GM23338 (cell line): Measurements from ENCODE around the gene TJP2. TPM values are rescaled to one million over a fixed set of nuclear protein-coding genes. Genes with fewer than 3 reads are reported as not detected.

ENCODE experiments used
- ATAC-seq: fragments of 200-7000 bp; cut with Tn5 transposase; 3 replicates; pipeline ENCODE4 v1.9.1; 2020
- DNase-seq: peaks from one replicate; pipeline ENCODE4 v3.0.0-alpha.2; 2015; ENCODE audit warnings: low spot score
- H2AFZ ChIP-seq: fragments of 200-600 bp; sonication (generic); 2 replicates; pipeline ENCODE4 v1.8.0; 2016; ENCODE audit warnings: antibody characterized with exemption, mild to moderate bottlenecking, moderate library complexity
- H3F3A ChIP-seq: fragments of 200-600 bp; sonication (generic); replicated peaks from 2 replicates; pipeline ENCODE4 v1.8.0; 2017; ENCODE audit warnings: antibody characterized with exemption, mixed run types, low read depth
- H3K27ac ChIP-seq: fragments of 200-600 bp; sonication (generic); 2 replicates; pipeline ENCODE4 v1.6.1; 2016; ENCODE audit warnings: low read depth
- H3K27me3 ChIP-seq: fragments of 200-600 bp; sonication (generic); 2 replicates; pipeline ENCODE4 v1.8.0; 2016; ENCODE audit warnings: mild to moderate bottlenecking, mixed run types, moderate library complexity; ENCODE audit not compliant: insufficient read depth
- H3K36me3 ChIP-seq: fragments of 200-600 bp; sonication (generic); 2 replicates; pipeline ENCODE4 v1.8.0; 2016; ENCODE audit warnings: mild to moderate bottlenecking; ENCODE audit not compliant: insufficient read depth
- H3K4me1 ChIP-seq: fragments of 200-600 bp; sonication (generic); 2 replicates; pipeline ENCODE4 v1.8.0; 2016; ENCODE audit warnings: mild to moderate bottlenecking, moderate library complexity; ENCODE audit not compliant: insufficient read depth
- H3K4me2 ChIP-seq: fragments of 200-600 bp; sonication (generic); 2 replicates; pipeline ENCODE4 v1.7.1; 2017; ENCODE audit warnings: mixed run types
- H3K4me3 ChIP-seq: fragments of 200-600 bp; sonication (generic); 2 replicates; pipeline ENCODE4 v1.6.1; 2016; ENCODE audit warnings: mixed run types
- H3K79me2 ChIP-seq: fragments of 200-600 bp; sonication (generic); replicated peaks from 2 replicates; pipeline ENCODE4 v1.8.0; 2017; ENCODE audit warnings: mild to moderate bottlenecking; ENCODE audit not compliant: insufficient read depth
- H3K9me2 ChIP-seq: fragments of 200-600 bp; sonication (generic); 2 replicates; pipeline ENCODE4 v1.8.0; 2017; ENCODE audit not compliant: insufficient read depth
- H4K20me1 ChIP-seq: fragments of 200-600 bp; sonication (generic); replicated peaks from 2 replicates; pipeline ENCODE4 v1.8.0; 2017; ENCODE audit warnings: mild to moderate bottlenecking; ENCODE audit not compliant: insufficient read depth
- H3K27ac Mint-ChIP-seq: 2 replicates; pipeline ENCODE4 v1.8.0; 2020; ENCODE audit warnings: inconsistent platforms, mild to moderate bottlenecking, moderate library complexity, mixed read lengths
- H3K27me3 Mint-ChIP-seq: 3 replicates; pipeline ENCODE4 v1.8.0; 2022; ENCODE audit warnings: low read depth, mild to moderate bottlenecking, moderate library complexity, mixed read lengths, inconsistent platforms; ENCODE audit not compliant: insufficient read depth, poor library complexity
- H3K36me3 Mint-ChIP-seq: 3 replicates; pipeline ENCODE4 v1.8.0; 2021; ENCODE audit warnings: low read depth, mild to moderate bottlenecking, inconsistent platforms, moderate library complexity, mixed read lengths
- H3K4me1 Mint-ChIP-seq: 3 replicates; pipeline ENCODE4 v1.8.0; 2020; ENCODE audit warnings: mild to moderate bottlenecking, inconsistent platforms, mixed read lengths
- H3K4me3 Mint-ChIP-seq: 3 replicates; pipeline ENCODE4 v1.8.0; 2021; ENCODE audit warnings: moderate library complexity, mild to moderate bottlenecking, inconsistent platforms, mixed read lengths
- H3K9me3 Mint-ChIP-seq: 3 replicates; pipeline ENCODE4 v1.8.0; 2020; ENCODE audit warnings: moderate library complexity, mild to moderate bottlenecking, inconsistent platforms, mixed read lengths
- CREB1 ChIP-seq: fragments of 250-450 bp; sonication (Bioruptor Pico); IDR thresholded peaks from 2 replicates; pipeline ENCODE4 v1.5.0; 2020; ENCODE audit warnings: low read depth, mild to moderate bottlenecking, moderate library complexity
- EZH2 ChIP-seq: fragments of 200-600 bp; sonication (generic); IDR thresholded peaks from one replicate; pipeline ENCODE4 v1.8.0; 2017; ENCODE audit warnings: antibody characterized with exemption, mild to moderate bottlenecking, low read depth; ENCODE audit not compliant: unreplicated experiment
- EZH2phosphoT487 ChIP-seq: fragments of 200-600 bp; sonication (generic); IDR thresholded peaks from one replicate; pipeline ENCODE4 v1.8.1; 2018; ENCODE audit warnings: antibody characterized with exemption; ENCODE audit not compliant: unreplicated experiment
- JUNB ChIP-seq: IDR thresholded peaks from one replicate; pipeline ENCODE4 v1.6.1; 2016; ENCODE audit warnings: antibody characterized with exemption; ENCODE audit not compliant: unreplicated experiment
- NANOG ChIP-seq: IDR thresholded peaks from 2 replicates; pipeline ENCODE4 v1.6.1; 2016; ENCODE audit warnings: antibody characterized with exemption, borderline replicate concordance
- POLR2AphosphoS5 ChIP-seq: IDR thresholded peaks from 2 replicates; pipeline ENCODE4 v1.6.1; 2016; ENCODE audit warnings: antibody characterized with exemption, low read depth
- STAT1 ChIP-seq: IDR thresholded peaks from one replicate; pipeline ENCODE4 v1.6.1; 2016; ENCODE audit warnings: antibody characterized with exemption; ENCODE audit not compliant: unreplicated experiment
- ZNF114 ChIP-seq: fragments of 250-450 bp; sonication (Bioruptor Pico); IDR thresholded peaks from 2 replicates; pipeline ENCODE4 v1.5.0; 2020; ENCODE audit warnings: mild to moderate bottlenecking, moderate library complexity
- ZNF331 ChIP-seq: fragments of 250-450 bp; sonication (Bioruptor Pico); IDR thresholded peaks from 2 replicates; pipeline ENCODE4 v1.5.0; 2020; ENCODE audit warnings: low read depth, mild to moderate bottlenecking, moderate library complexity
- polyA plus RNA-seq: library from polyadenylated mRNA; unstranded; fragments of >200 nt; fragmentation: Nextera tagmentation; extraction: Ambion mirVana; gene quantifications from 2 replicates; pipeline ENCODE4 v1.2.1, GENCODE V29; 2016
- total RNA-seq: library from RNA; depleted of rRNA; stranded (reverse); fragments of >200 nt; shearing (Covaris generic); gene quantifications from 2 replicates; pipeline ENCODE4 v1.2.3, GENCODE V29; 2014
- TF ChIP-seq, protein P1 (sequence below), 2 experiments: fragments of 200-600 bp in 1 of 2; sonication (generic) in 1 of 2; conservative IDR thresholded peaks; 2 replicates each; pipeline versions ENCODE4 v1.5.1 to v1.6.1; 2016 to 2017; ENCODE audit warnings: antibody characterized with exemption in 2 of 2, low read depth in 2 of 2, mild to moderate bottlenecking in 2 of 2, moderate library complexity in 1 of 2
- TF ChIP-seq, protein P2 (sequence below): IDR thresholded peaks from 2 replicates; pipeline ENCODE4 v1.6.1; 2016; ENCODE audit warnings: antibody characterized with exemption
- TF ChIP-seq, protein P3 (sequence below): IDR thresholded peaks from one replicate; pipeline ENCODE4 v1.6.1; 2018; ENCODE audit warnings: antibody characterized with exemption; ENCODE audit not compliant: unreplicated experiment
- TF ChIP-seq, protein P4 (sequence below): fragments of 250-450 bp; sonication (Bioruptor Pico); IDR thresholded peaks from 2 replicates; pipeline ENCODE4 v1.5.0; 2020; ENCODE audit warnings: mild to moderate bottlenecking, moderate library complexity

Gene TJP2
- total and polyA plus RNA-seq, 2 experiments from 2014 or later, result 37.6 to 234 TPM

DNA sequence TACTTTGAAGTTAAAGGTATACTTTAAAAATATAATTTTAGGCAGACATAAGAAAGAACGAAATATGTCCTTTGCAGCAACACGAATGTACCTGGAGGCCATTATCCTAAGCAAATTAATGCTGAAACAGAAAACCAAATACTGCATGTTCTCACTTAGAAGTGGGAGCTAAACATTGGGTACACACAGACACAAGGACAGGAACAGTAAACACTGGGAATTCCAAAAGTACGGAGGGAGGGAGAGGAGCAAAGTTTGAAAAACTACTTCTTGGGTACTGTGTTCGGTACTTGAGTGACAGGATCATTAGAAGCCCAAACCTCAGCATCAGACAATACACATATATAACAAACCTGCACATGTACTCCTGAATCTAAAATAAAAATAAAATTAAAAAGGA, 40.9 kb downstream of the TJP2 start:
- no peak for DNase-seq
- H3K4me1 ChIP-seq, result peaks cover 16% of the 10 kb centered on the region
- H3K9me2 ChIP-seq, result no peaks in the 10 kb centered on the region
- peaks cover 12% of the 10 kb centered on the region for H3K4me1 Mint-ChIP-seq
- H3F3A ChIP-seq, result 0 out of 2 replicates have a peak, but pooled peaks cover 4% of the 10 kb centered on the region
- no peak overlapping the region for H3K4me2 ChIP-seq
- no peak for ATAC-seq
- H2AFZ ChIP-seq, result no peak overlapping the region
- H3K27ac Mint-ChIP-seq, result no peak overlapping the region; the same call in 1 of the 2 replicates
- TF ChIP-seq, protein P1, sequence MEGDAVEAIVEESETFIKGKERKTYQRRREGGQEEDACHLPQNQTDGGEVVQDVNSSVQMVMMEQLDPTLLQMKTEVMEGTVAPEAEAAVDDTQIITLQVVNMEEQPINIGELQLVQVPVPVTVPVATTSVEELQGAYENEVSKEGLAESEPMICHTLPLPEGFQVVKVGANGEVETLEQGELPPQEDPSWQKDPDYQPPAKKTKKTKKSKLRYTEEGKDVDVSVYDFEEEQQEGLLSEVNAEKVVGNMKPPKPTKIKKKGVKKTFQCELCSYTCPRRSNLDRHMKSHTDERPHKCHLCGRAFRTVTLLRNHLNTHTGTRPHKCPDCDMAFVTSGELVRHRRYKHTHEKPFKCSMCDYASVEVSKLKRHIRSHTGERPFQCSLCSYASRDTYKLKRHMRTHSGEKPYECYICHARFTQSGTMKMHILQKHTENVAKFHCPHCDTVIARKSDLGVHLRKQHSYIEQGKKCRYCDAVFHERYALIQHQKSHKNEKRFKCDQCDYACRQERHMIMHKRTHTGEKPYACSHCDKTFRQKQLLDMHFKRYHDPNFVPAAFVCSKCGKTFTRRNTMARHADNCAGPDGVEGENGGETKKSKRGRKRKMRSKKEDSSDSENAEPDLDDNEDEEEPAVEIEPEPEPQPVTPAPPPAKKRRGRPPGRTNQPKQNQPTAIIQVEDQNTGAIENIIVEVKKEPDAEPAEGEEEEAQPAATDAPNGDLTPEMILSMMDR (conservative IDR thresholded peaks at IDR 0.05; ENCODE audit: low read depth in 2 of 2), result no peak
- TF ChIP-seq JUNB, result no peak
- TF ChIP-seq STAT1, result no peak
- TF ChIP-seq POLR2AphosphoS5, result no peak
- TF ChIP-seq ZNF114 (CRISPR knock-in tag), result no peak
- TF ChIP-seq, protein P2, sequence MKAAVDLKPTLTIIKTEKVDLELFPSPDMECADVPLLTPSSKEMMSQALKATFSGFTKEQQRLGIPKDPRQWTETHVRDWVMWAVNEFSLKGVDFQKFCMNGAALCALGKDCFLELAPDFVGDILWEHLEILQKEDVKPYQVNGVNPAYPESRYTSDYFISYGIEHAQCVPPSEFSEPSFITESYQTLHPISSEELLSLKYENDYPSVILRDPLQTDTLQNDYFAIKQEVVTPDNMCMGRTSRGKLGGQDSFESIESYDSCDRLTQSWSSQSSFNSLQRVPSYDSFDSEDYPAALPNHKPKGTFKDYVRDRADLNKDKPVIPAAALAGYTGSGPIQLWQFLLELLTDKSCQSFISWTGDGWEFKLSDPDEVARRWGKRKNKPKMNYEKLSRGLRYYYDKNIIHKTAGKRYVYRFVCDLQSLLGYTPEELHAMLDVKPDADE, result no peak
- no peak for TF ChIP-seq NANOG
- TF ChIP-seq, protein P3, sequence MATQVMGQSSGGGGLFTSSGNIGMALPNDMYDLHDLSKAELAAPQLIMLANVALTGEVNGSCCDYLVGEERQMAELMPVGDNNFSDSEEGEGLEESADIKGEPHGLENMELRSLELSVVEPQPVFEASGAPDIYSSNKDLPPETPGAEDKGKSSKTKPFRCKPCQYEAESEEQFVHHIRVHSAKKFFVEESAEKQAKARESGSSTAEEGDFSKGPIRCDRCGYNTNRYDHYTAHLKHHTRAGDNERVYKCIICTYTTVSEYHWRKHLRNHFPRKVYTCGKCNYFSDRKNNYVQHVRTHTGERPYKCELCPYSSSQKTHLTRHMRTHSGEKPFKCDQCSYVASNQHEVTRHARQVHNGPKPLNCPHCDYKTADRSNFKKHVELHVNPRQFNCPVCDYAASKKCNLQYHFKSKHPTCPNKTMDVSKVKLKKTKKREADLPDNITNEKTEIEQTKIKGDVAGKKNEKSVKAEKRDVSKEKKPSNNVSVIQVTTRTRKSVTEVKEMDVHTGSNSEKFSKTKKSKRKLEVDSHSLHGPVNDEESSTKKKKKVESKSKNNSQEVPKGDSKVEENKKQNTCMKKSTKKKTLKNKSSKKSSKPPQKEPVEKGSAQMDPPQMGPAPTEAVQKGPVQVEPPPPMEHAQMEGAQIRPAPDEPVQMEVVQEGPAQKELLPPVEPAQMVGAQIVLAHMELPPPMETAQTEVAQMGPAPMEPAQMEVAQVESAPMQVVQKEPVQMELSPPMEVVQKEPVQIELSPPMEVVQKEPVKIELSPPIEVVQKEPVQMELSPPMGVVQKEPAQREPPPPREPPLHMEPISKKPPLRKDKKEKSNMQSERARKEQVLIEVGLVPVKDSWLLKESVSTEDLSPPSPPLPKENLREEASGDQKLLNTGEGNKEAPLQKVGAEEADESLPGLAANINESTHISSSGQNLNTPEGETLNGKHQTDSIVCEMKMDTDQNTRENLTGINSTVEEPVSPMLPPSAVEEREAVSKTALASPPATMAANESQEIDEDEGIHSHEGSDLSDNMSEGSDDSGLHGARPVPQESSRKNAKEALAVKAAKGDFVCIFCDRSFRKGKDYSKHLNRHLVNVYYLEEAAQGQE, result no peak
- no peak for TF ChIP-seq CREB1 (CRISPR knock-in tag)
- no peak for TF ChIP-seq EZH2
- no peak for TF ChIP-seq EZH2phosphoT487
- TF ChIP-seq ZNF331 (CRISPR knock-in tag), result no peak
- TF ChIP-seq, protein P4, sequence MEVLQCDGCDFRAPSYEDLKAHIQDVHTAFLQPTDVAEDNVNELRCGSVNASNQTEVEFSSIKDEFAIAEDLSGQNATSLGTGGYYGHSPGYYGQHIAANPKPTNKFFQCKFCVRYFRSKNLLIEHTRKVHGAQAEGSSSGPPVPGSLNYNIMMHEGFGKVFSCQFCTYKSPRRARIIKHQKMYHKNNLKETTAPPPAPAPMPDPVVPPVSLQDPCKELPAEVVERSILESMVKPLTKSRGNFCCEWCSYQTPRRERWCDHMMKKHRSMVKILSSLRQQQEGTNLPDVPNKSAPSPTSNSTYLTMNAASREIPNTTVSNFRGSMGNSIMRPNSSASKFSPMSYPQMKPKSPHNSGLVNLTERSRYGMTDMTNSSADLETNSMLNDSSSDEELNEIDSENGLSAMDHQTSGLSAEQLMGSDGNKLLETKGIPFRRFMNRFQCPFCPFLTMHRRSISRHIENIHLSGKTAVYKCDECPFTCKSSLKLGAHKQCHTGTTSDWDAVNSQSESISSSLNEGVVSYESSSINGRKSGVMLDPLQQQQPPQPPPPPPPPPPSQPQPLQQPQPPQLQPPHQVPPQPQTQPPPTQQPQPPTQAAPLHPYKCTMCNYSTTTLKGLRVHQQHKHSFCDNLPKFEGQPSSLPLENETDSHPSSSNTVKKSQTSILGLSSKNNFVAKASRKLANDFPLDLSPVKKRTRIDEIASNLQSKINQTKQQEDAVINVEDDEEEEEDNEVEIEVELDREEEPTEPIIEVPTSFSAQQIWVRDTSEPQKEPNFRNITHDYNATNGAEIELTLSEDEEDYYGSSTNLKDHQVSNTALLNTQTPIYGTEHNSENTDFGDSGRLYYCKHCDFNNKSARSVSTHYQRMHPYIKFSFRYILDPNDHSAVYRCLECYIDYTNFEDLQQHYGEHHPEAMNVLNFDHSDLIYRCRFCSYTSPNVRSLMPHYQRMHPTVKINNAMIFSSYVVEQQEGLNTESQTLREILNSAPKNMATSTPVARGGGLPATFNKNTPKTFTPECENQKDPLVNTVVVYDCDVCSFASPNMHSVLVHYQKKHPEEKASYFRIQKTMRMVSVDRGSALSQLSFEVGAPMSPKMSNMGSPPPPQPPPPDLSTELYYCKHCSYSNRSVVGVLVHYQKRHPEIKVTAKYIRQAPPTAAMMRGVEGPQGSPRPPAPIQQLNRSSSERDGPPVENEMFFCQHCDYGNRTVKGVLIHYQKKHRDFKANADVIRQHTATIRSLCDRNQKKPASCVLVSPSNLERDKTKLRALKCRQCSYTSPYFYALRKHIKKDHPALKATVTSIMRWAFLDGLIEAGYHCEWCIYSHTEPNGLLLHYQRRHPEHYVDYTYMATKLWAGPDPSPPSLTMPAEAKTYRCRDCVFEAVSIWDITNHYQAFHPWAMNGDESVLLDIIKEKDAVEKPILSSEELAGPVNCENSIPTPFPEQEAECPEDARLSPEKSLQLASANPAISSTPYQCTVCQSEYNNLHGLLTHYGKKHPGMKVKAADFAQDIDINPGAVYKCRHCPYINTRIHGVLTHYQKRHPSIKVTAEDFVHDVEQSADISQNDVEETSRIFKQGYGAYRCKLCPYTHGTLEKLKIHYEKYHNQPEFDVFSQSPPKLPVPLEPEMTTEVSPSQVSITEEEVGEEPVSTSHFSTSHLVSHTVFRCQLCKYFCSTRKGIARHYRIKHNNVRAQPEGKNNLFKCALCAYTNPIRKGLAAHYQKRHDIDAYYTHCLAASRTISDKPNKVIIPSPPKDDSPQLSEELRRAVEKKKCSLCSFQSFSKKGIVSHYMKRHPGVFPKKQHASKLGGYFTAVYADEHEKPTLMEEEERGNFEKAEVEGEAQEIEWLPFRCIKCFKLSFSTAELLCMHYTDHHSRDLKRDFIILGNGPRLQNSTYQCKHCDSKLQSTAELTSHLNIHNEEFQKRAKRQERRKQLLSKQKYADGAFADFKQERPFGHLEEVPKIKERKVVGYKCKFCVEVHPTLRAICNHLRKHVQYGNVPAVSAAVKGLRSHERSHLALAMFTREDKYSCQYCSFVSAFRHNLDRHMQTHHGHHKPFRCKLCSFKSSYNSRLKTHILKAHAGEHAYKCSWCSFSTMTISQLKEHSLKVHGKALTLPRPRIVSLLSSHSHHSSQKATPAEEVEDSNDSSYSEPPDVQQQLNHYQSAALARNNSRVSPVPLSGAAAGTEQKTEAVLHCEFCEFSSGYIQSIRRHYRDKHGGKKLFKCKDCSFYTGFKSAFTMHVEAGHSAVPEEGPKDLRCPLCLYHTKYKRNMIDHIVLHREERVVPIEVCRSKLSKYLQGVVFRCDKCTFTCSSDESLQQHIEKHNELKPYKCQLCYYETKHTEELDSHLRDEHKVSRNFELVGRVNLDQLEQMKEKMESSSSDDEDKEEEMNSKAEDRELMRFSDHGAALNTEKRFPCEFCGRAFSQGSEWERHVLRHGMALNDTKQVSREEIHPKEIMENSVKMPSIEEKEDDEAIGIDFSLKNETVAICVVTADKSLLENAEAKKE, result no peak
- peaks cover 2% of the 10 kb centered on the region for H3K27me3 Mint-ChIP-seq
- peaks cover 30% of the 10 kb centered on the region; the same call in 2 of the 3 replicates for H3K36me3 Mint-ChIP-seq
- no peaks in the 10 kb centered on the region for H4K20me1 ChIP-seq
- no peaks in the 10 kb centered on the region for H3K9me3 Mint-ChIP-seq
- H3K27me3 ChIP-seq, result no peaks in the 10 kb centered on the region
- H3K4me3 ChIP-seq, result no peak overlapping the region
- peaks cover 18% of the 10 kb centered on the region for H3K36me3 ChIP-seq
- peak overlapping the region; percentile 53; the same call in 1 of the 2 replicates for H3K27ac ChIP-seq
- H3K4me3 Mint-ChIP-seq, result no peak overlapping the region
- peaks cover 14% of the 10 kb centered on the region for H3K79me2 ChIP-seq
